ENCODE measurements around the gene JTB.

The JTB gene

GRCh38 chr1:153942766-153943549 is 34.5 kb downstream of the JTB start:
- Histone ChIP-seq H3K27me3 (ENCODE audit: insufficient read depth, low read length) (no peaks in the 10 kb centered on the region), H3K36me3 (ENCODE audit: insufficient read depth, low read length) (peaks cover 55% of the 10 kb centered on the region), H3K4me1 (ENCODE audit: insufficient read depth, low read length) (peaks cover 16% of the 10 kb centered on the region), H2AFZ (ENCODE audit: low read depth, low read length) (no peak overlapping the region), H3K9me3 (ENCODE audit: low read length) (no peaks in the 10 kb centered on the region), H3K4me3 (ENCODE audit: low read length) (no peak overlapping the region)

- no peak overlapping the region for H3K4me3 ChIP-seq (ENCODE audit: low read length)
- H3K36me3 ChIP-seq (ENCODE audit: insufficient read depth, low read length) = peaks cover 57% of the 10 kb centered on the region
- H3K27me3 ChIP-seq (ENCODE audit: insufficient read depth, low read length) = no peaks in the 10 kb centered on the region
- H3K9me3 ChIP-seq (ENCODE audit: low read length) = no peaks in the 10 kb centered on the region
- H2AFZ ChIP-seq (ENCODE audit: low read depth, low read length) = no peak overlapping the region
- H3K4me1 ChIP-seq (ENCODE audit: insufficient read depth, low read length) = peaks cover 16% of the 10 kb centered on the region
Observed at GRCh38 chr1:153941826-153942725, 35.4 kb downstream of the JTB start.

GRCh38 chr1:153940756-153941155 is 36.7 kb downstream of the JTB start:
- Histone ChIP-seq H3K36me3 (ENCODE audit: insufficient read depth, low read length) (peaks cover 65% of the 10 kb centered on the region), H3K4me3 (ENCODE audit: low read length) (no peak overlapping the region), H3K4me1 (ENCODE audit: insufficient read depth, low read length) (peaks cover 11% of the 10 kb centered on the region), H3K9me3 (ENCODE audit: low read length) (no peaks in the 10 kb centered on the region), H2AFZ (ENCODE audit: low read depth, low read length) (no peak overlapping the region), H3K27me3 (ENCODE audit: insufficient read depth, low read length) (no peaks in the 10 kb centered on the region)

GRCh38 chr1:153939476-153939875 is 38.0 kb downstream of the JTB start:
- Histone ChIP-seq H3K27me3 (ENCODE audit: insufficient read depth, low read length) (no peaks in the 10 kb centered on the region), H3K4me3 (ENCODE audit: low read length) (no peak overlapping the region), H3K36me3 (ENCODE audit: insufficient read depth, low read length) (peaks cover 73% of the 10 kb centered on the region), H3K4me1 (ENCODE audit: insufficient read depth, low read length) (no peaks in the 10 kb centered on the region), H2AFZ (ENCODE audit: low read depth, low read length) (no peak overlapping the region), H3K9me3 (ENCODE audit: low read length) (no peaks in the 10 kb centered on the region)

GRCh38 chr1:153938996-153939395 is 38.5 kb downstream of the JTB start:
- H3K36me3 ChIP-seq (ENCODE audit: insufficient read depth, low read length) = peaks cover 76% of the 10 kb centered on the region

GRCh38 chr1:153937331-153937730 is 40.1 kb downstream of the JTB start:
- Histone ChIP-seq H3K4me3 (ENCODE audit: low read length) (no peak overlapping the region), H3K36me3 (ENCODE audit: insufficient read depth, low read length) (peaks cover 81% of the 10 kb centered on the region), H3K4me1 (ENCODE audit: insufficient read depth, low read length) (no peaks in the 10 kb centered on the region), H3K27me3 (ENCODE audit: insufficient read depth, low read length) (no peaks in the 10 kb centered on the region), H2AFZ (ENCODE audit: low read depth, low read length) (no peak overlapping the region), H3K9me3 (ENCODE audit: low read length) (no peaks in the 10 kb centered on the region)

More at GRCh38 chr1:153938996-153939395, 38.5 kb downstream of the JTB start:
- Histone ChIP-seq H3K27me3 (ENCODE audit: insufficient read depth, low read length) (no peaks in the 10 kb centered on the region), H3K4me3 (ENCODE audit: low read length) (no peak overlapping the region), H3K4me1 (ENCODE audit: insufficient read depth, low read length) (no peaks in the 10 kb centered on the region), H2AFZ (ENCODE audit: low read depth, low read length) (no peak overlapping the region), H3K9me3 (ENCODE audit: low read length) (no peaks in the 10 kb centered on the region)

- no peaks in the 10 kb centered on the region for H3K9me3 ChIP-seq (ENCODE audit: low read length)
- H3K27me3 ChIP-seq (ENCODE audit: insufficient read depth, low read length) = no peaks in the 10 kb centered on the region
- no peak overlapping the region for H2AFZ ChIP-seq (ENCODE audit: low read depth, low read length)
- H3K36me3 ChIP-seq (ENCODE audit: insufficient read depth, low read length) = peaks cover 78% of the 10 kb centered on the region
- H3K4me1 ChIP-seq (ENCODE audit: insufficient read depth, low read length) = no peaks in the 10 kb centered on the region
- H3K4me3 ChIP-seq (ENCODE audit: low read length) = no peak overlapping the region
Observed at GRCh38 chr1:153936011-153936802, 41.3 kb downstream of the JTB start.

GRCh38 chr1:153934746-153935145 is 42.7 kb downstream of the JTB start:
- Histone ChIP-seq H3K9me3 (ENCODE audit: low read length) (no peaks in the 10 kb centered on the region), H3K4me3 (ENCODE audit: low read length) (no peak overlapping the region), H3K4me1 (ENCODE audit: insufficient read depth, low read length) (no peaks in the 10 kb centered on the region), H3K36me3 (ENCODE audit: insufficient read depth, low read length) (peaks cover 72% of the 10 kb centered on the region), H2AFZ (ENCODE audit: low read depth, low read length) (no peak overlapping the region), H3K27me3 (ENCODE audit: insufficient read depth, low read length) (no peaks in the 10 kb centered on the region)

GRCh38 chr1:153933955-153934354 is 43.5 kb downstream of the JTB start:
- Histone ChIP-seq H2AFZ (ENCODE audit: low read depth, low read length) (no peak overlapping the region), H3K9me3 (ENCODE audit: low read length) (no peaks in the 10 kb centered on the region), H3K27me3 (ENCODE audit: insufficient read depth, low read length) (no peaks in the 10 kb centered on the region), H3K4me3 (ENCODE audit: low read length) (no peak overlapping the region), H3K36me3 (ENCODE audit: insufficient read depth, low read length) (peaks cover 71% of the 10 kb centered on the region), H3K4me1 (ENCODE audit: insufficient read depth, low read length) (no peaks in the 10 kb centered on the region)

- H3K36me3 ChIP-seq (ENCODE audit: insufficient read depth, low read length) = peaks cover 69% of the 10 kb centered on the region
- H3K9me3 ChIP-seq (ENCODE audit: low read length) = no peaks in the 10 kb centered on the region
- no peak overlapping the region for H2AFZ ChIP-seq (ENCODE audit: low read depth, low read length)
- H3K4me3 ChIP-seq (ENCODE audit: low read length) = no peak overlapping the region
- H3K27me3 ChIP-seq (ENCODE audit: insufficient read depth, low read length) = no peaks in the 10 kb centered on the region
- peaks cover 1% of the 10 kb centered on the region for H3K4me1 ChIP-seq (ENCODE audit: insufficient read depth, low read length)
Observed at GRCh38 chr1:153933430-153933829, 44.0 kb downstream of the JTB start.

GRCh38 chr1:153932156-153933131 is 45.0 kb downstream of the JTB start:
- H3K9me3 ChIP-seq (ENCODE audit: low read length) = no peaks in the 10 kb centered on the region
- H3K4me1 ChIP-seq (ENCODE audit: insufficient read depth, low read length) = peaks cover 4% of the 10 kb centered on the region
- no peak overlapping the region for H3K4me3 ChIP-seq (ENCODE audit: low read length)
- no peak overlapping the region for H2AFZ ChIP-seq (ENCODE audit: low read depth, low read length)
- H3K36me3 ChIP-seq (ENCODE audit: insufficient read depth, low read length) = peaks cover 64% of the 10 kb centered on the region
- H3K27me3 ChIP-seq (ENCODE audit: insufficient read depth, low read length) = no peaks in the 10 kb centered on the region
